Measurements from ENCODE around the gene PGM2.

Gene PGM2

DNA sequence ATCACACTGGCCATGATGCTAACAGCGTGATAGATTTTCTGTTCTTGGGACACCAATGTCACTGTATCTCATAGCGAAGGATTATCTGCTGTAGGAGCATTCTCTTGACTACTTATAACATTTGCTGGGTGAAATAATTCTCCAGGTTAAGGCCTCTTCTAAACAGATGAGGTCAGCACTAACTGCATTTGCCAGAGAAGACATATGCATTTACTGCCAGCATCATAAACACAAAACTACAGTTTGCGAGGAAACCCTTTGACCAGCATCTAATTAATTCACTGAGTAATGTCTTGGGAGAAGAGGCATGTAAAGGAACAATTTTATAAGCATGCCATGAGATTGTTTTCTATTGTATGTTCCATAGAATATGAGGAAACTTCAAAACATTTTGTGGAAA, 78.3 kb downstream of the PGM2 start:
- no peak for DNase-seq

DNA sequence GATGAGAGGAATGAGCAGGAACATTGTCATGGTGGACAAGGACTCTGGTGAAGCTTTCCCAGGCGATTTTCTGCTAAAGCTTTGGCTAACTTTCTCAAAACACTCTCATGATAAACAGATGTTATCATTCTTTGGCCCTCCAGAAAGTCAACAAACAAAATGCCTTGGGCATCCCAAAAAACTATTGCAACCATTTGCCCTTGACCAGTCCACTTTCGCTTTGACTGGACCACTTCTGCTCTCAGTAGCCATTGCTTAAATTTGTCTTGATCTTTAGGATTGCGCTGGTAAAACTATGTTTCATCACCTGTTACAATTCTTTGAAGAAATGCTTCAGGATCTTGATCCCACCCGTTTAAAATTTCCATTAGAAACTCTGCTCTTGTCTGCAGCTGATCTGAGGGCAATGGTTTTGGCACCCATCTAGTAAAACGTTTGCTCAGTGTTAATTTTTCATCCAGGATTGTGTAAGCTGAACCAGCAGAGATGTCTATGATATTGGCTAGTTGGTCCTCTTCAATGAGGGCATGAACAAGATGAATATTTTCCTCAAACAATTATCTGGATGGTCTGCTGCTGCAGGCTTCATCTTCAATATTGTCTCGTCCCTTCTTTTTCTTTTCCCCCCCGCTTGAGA, 79.2 kb downstream of the PGM2 start:
- DNase-seq = no peak

- no peak for DNase-seq
Measured at GRCh38 chr4:37908488-37909331, 82.2 kb downstream of the PGM2 start.

DNA sequence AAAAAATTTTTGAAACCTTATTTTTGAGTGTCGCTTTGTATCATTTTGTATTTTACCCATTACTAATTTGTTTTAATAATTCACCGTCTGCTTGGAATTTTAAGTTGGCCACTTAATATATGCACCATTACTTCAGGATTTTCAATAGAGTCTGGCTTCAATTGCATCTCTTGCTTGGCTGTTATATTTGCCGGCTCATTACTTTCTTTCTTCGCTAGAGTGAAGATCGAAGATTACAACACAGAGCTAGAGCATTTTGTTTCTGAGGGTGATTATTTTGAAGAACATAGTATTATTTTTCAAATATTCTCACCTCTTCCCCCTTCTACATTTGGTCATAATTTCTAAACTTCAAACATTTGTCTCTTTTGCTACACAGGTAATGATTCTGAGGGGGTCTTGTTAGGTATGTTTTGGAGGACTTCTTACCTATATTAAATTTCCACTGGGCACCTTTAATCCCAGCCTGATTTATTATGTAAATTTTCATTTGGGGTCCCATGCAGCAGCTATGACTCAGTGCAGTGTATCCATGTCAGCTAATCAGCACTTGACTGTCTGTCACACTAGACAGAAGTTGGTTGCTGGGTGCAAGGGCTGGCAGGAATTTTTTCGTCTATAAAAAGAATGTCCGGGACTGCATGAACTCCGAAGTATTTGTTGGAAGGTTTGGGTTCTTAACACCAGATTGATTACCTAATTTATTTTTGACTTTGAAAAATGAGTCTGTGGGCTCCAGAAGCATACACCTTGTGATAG, 83.0 kb downstream of the PGM2 start:
- no peak for DNase-seq

- no peak for DNase-seq
Measured at GRCh38 chr4:37910091-37910486, 83.6 kb downstream of the PGM2 start.

All from central memory CD4-positive, alpha-beta T cell (primary cell).